ENCODE results near the gene VDR.

DNA sequence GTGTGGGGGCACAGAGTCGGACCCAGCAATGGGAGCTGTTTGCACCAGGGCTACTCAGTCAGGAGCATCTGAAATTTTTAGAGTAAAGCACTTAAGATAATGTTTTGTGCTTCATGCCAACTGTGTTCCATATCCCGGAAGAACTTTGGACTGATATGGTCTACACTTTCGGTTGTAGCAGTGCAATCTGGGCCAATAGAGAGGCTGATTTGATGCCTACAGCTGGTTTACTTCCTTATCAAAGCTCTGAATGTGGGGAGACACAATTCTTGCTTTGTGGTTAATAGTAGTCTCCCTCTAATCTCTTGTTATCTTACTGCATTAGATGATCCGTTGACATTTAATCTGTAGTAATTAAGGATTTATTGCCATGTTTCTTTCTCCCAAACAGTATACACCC lies 7.8 kb upstream of the VDR start:
- TF ChIP-seq, protein P1, sequence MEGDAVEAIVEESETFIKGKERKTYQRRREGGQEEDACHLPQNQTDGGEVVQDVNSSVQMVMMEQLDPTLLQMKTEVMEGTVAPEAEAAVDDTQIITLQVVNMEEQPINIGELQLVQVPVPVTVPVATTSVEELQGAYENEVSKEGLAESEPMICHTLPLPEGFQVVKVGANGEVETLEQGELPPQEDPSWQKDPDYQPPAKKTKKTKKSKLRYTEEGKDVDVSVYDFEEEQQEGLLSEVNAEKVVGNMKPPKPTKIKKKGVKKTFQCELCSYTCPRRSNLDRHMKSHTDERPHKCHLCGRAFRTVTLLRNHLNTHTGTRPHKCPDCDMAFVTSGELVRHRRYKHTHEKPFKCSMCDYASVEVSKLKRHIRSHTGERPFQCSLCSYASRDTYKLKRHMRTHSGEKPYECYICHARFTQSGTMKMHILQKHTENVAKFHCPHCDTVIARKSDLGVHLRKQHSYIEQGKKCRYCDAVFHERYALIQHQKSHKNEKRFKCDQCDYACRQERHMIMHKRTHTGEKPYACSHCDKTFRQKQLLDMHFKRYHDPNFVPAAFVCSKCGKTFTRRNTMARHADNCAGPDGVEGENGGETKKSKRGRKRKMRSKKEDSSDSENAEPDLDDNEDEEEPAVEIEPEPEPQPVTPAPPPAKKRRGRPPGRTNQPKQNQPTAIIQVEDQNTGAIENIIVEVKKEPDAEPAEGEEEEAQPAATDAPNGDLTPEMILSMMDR (IDR thresholded peaks at IDR 0.05 in 2 of 3, conservative IDR thresholded peaks at IDR 0.05 in 1 of 3; ENCODE audit: borderline replicate concordance in 1 of 3, insufficient read depth in 1 of 3, low read depth in 2 of 3, low read length in 2 of 3) = no peak
- no peak for TF ChIP-seq EZH2phosphoT487 (IDR thresholded peaks at IDR 0.05; ENCODE audit: borderline replicate concordance)

Measured in HCT116 (cell line).